H1 (cell line): ENCODE measurements around the gene CFAP61. TPM values are rescaled to one million over a fixed set of nuclear protein-coding genes. Genes with fewer than 3 reads are reported as not detected.

ENCODE experiments used
- CTCF ChIA-PET: fragments of 300-600 bp; sonication (Branson Sonifier 250); formaldehyde crosslinking; loops from one replicate; lab custom pipeline; 2021; ENCODE audit not compliant: partially characterized antibody; lab: Charles Lee
- POLR2A ChIA-PET: fragments of 300-600 bp; sonication (Branson Sonifier 250); formaldehyde crosslinking; loops from one replicate; lab custom pipeline; 2021; ENCODE audit warnings: inconsistent platforms; ENCODE audit not compliant: partially characterized antibody; lab: Charles Lee
- DNase-seq, 2 experiments: peaks; one replicate each; pipeline versions ENCODE4 v3.0.0 to v3.0.0-alpha.2; 2010 to 2022; ENCODE audit warnings: low spot score in 2 of 2, low read depth in 1 of 2, mixed read lengths in 1 of 2
- FAIRE-seq: peaks from 2 replicates; lab custom pipeline; 2011; peaks lifted over from hg19 to GRCh38; lab: Jason Lieb, UNC
- H2AFZ ChIP-seq: 2 replicates; pipeline ENCODE4 v1.8.1; 2012; ENCODE audit warnings: low read length, inconsistent platforms
- H2AK5ac ChIP-seq: 2 replicates; pipeline ENCODE4 v1.6.1; 2013; ENCODE audit warnings: low read depth, low read length
- H2BK120ac ChIP-seq: replicated peaks from 2 replicates; pipeline ENCODE3; 2013; ENCODE audit warnings: low read depth, low read length, inconsistent platforms
- H2BK12ac ChIP-seq: 2 replicates; pipeline ENCODE4 v1.6.1; 2013; ENCODE audit warnings: low read depth, low read length
- H2BK15ac ChIP-seq: 2 replicates; pipeline ENCODE4 v1.6.1; 2013; ENCODE audit warnings: low read length
- H2BK20ac ChIP-seq: 2 replicates; pipeline ENCODE4 v1.6.1; 2013; ENCODE audit warnings: low read length
- H2BK5ac ChIP-seq: 2 replicates; pipeline ENCODE4 v1.6.1; 2013; ENCODE audit warnings: low read depth, low read length
- H3K14ac ChIP-seq: 2 replicates; pipeline ENCODE4 v1.6.1; 2013; ENCODE audit warnings: inconsistent platforms; ENCODE audit not compliant: insufficient read length
- H3K18ac ChIP-seq: 2 replicates; pipeline ENCODE4 v1.6.1; 2013; ENCODE audit warnings: low read length; ENCODE audit errors: extremely low read depth
- H3K23ac ChIP-seq: 2 replicates; pipeline ENCODE4 v1.6.1; 2013; ENCODE audit warnings: inconsistent platforms; ENCODE audit not compliant: insufficient read length
- H3K23me2 ChIP-seq: 2 replicates; pipeline ENCODE4 v1.6.1; 2013; ENCODE audit warnings: low read depth, low read length
- H3K27ac ChIP-seq: 2 replicates; pipeline ENCODE4 v1.6.1; 2011; ENCODE audit warnings: low read depth, low read length, inconsistent platforms
- H3K27me3 ChIP-seq, 4 experiments: replicated peaks in 1 of 4; 1 replicate in 1 of 4; 2 replicates in 3 of 4; pipeline versions ENCODE4 v1.6.1 to v1.8.1; 2011 to 2013; ENCODE audit warnings: low read length in 3 of 4, mild to moderate bottlenecking in 3 of 4, inconsistent platforms in 2 of 4, mixed read lengths in 2 of 4, moderate library complexity in 1 of 4; ENCODE audit not compliant: control insufficient read depth in 3 of 4, insufficient read depth in 3 of 4; ENCODE audit errors: extremely low read depth in 1 of 4
- H3K36me3 ChIP-seq, 4 experiments: 2 replicates each; pipeline versions ENCODE4 v1.6.1 to v1.8.1; 2011 to 2013; ENCODE audit warnings: mild to moderate bottlenecking in 4 of 4, low read length in 3 of 4, moderate library complexity in 2 of 4, control low read depth in 1 of 4, inconsistent platforms in 1 of 4; ENCODE audit not compliant: insufficient read depth in 4 of 4, control insufficient read depth in 2 of 4
- H3K4ac ChIP-seq: replicated peaks from 2 replicates; pipeline ENCODE3; 2013; ENCODE audit warnings: low read length, low read depth, mixed read lengths, inconsistent platforms; ENCODE audit not compliant: insufficient read length
- H3K4me1 ChIP-seq, 4 experiments: replicated peaks in 1 of 4; 1 replicate in 1 of 4; 2 replicates in 3 of 4; pipeline versions ENCODE4 v1.6.1 to v1.8.1; 2011 to 2013; ENCODE audit warnings: low read length in 3 of 4, inconsistent platforms in 2 of 4, mixed read lengths in 1 of 4; ENCODE audit not compliant: insufficient read depth in 4 of 4, control insufficient read depth in 3 of 4
- H3K4me2 ChIP-seq, 2 experiments: 2 replicates each; pipeline versions ENCODE4 v1.6.1 to v1.8.1; 2011 to 2013; ENCODE audit warnings: low read depth in 2 of 2, low read length in 2 of 2, control low read depth in 1 of 2, inconsistent platforms in 1 of 2, mild to moderate bottlenecking in 1 of 2; ENCODE audit not compliant: insufficient read depth in 1 of 2
- H3K4me3 ChIP-seq, 4 experiments: fragments of 200-600, 300-600 bp in 1 of 4; sonication (generic), shearing (Covaris generic), sonication (Bioruptor Twin) in 1 of 4; 2 replicates each; pipeline versions ENCODE4 v1.5.1 to v1.8.1; 2011 to 2016; ENCODE audit warnings: low read length in 4 of 4, low read depth in 3 of 4, control low read depth in 2 of 4, inconsistent platforms in 2 of 4, mild to moderate bottlenecking in 2 of 4, mixed read lengths in 1 of 4, moderate library complexity in 1 of 4; ENCODE audit not compliant: insufficient read depth in 2 of 4; ENCODE audit errors: extremely low read depth in 1 of 4
- H3K56ac ChIP-seq: replicated peaks from 2 replicates; pipeline ENCODE3; 2013; ENCODE audit warnings: low read depth, mild to moderate bottlenecking, mixed read lengths, low read length, inconsistent platforms; ENCODE audit not compliant: insufficient read length
- H3K79me1 ChIP-seq: 2 replicates; pipeline ENCODE4 v1.6.1; 2013; ENCODE audit warnings: low read depth, low read length, control low read depth
- H3K79me2 ChIP-seq, 2 experiments: 2 replicates each; pipeline versions ENCODE4 v1.6.1 to v1.8.1; 2012 to 2013; ENCODE audit warnings: low read length in 2 of 2, mild to moderate bottlenecking in 2 of 2, inconsistent platforms in 1 of 2; ENCODE audit not compliant: insufficient read depth in 2 of 2, control insufficient read depth in 1 of 2
- H3K9ac ChIP-seq, 4 experiments: replicated peaks in 1 of 4; 1 replicate in 1 of 4; 2 replicates in 3 of 4; pipeline versions ENCODE4 v1.6.1 to v1.8.1; 2011 to 2013; ENCODE audit warnings: low read depth in 3 of 4, low read length in 3 of 4, control low read depth in 2 of 4, mild to moderate bottlenecking in 2 of 4, moderate library complexity in 2 of 4, inconsistent platforms in 1 of 4; ENCODE audit errors: extremely low read depth in 1 of 4
- H3K9me3 ChIP-seq, 2 experiments: 2 replicates each; pipeline versions ENCODE4 v1.6.1 to v1.8.1; 2012 to 2013; ENCODE audit warnings: mild to moderate bottlenecking in 2 of 2, moderate library complexity in 2 of 2, control low read depth in 1 of 2, inconsistent platforms in 1 of 2, low read depth in 1 of 2, low read length in 1 of 2, mixed read lengths in 1 of 2; ENCODE audit not compliant: insufficient read depth in 2 of 2
- H4K20me1 ChIP-seq, 2 experiments: replicated peaks in 1 of 2; 2 replicates each; pipeline versions ENCODE3 to v1.8.1; 2011 to 2013; ENCODE audit warnings: inconsistent platforms in 2 of 2, low read length in 2 of 2, mild to moderate bottlenecking in 1 of 2; ENCODE audit not compliant: insufficient read depth in 2 of 2, control insufficient read depth in 1 of 2
- H4K5ac ChIP-seq: 2 replicates; pipeline ENCODE4 v1.6.1; 2013; ENCODE audit warnings: low read length, low read depth, mixed read lengths, inconsistent platforms; ENCODE audit not compliant: insufficient read length
- H4K8ac ChIP-seq: 2 replicates; pipeline ENCODE4 v1.8.0; 2013; ENCODE audit warnings: mild to moderate bottlenecking, moderate library complexity, low read length, inconsistent platforms; ENCODE audit not compliant: insufficient read depth; ENCODE audit errors: extremely low read depth
- H4K91ac ChIP-seq: replicated peaks from 2 replicates; pipeline ENCODE3; 2013; ENCODE audit warnings: low read length, mixed read lengths, inconsistent platforms; ENCODE audit not compliant: insufficient read length
- BACH1 ChIP-seq: IDR thresholded peaks from 2 replicates; pipeline ENCODE4 v1.6.1; 2012; ENCODE audit warnings: low read length, improper control_type of control experiment
- CHD1 ChIP-seq: IDR thresholded peaks from 2 replicates; pipeline ENCODE4 v1.6.1; 2012; ENCODE audit warnings: low read depth, low read length, improper control_type of control experiment
- CHD2 ChIP-seq: IDR thresholded peaks from 2 replicates; pipeline ENCODE4 v1.6.1; 2012; ENCODE audit warnings: low read length, improper control_type of control experiment
- EP300 ChIP-seq, 2 experiments: IDR thresholded peaks; 1 replicate in 1 of 2; 2 replicates in 1 of 2; pipeline ENCODE4 v1.6.1; 2011 to 2012; ENCODE audit warnings: low read depth in 2 of 2, low read length in 2 of 2, mild to moderate bottlenecking in 2 of 2, borderline replicate concordance in 1 of 2, inconsistent platforms in 1 of 2, moderate library complexity in 1 of 2
- EZH2 ChIP-seq: fragments of 200-600 bp; sonication (generic); IDR thresholded peaks from 2 replicates; pipeline ENCODE4 v1.7.1; 2012; ENCODE audit warnings: low read depth, mild to moderate bottlenecking, moderate library complexity, low read length, inconsistent platforms; ENCODE audit not compliant: severe bottlenecking
- GABPA ChIP-seq: IDR thresholded peaks from 2 replicates; pipeline ENCODE4 v1.6.1; 2011; ENCODE audit warnings: mild to moderate bottlenecking, low read length, moderate library complexity, borderline replicate concordance; ENCODE audit not compliant: insufficient read depth
- HDAC2 ChIP-seq, 2 experiments: fragments of 300-600 bp in 1 of 2; sonication (generic) in 1 of 2; IDR thresholded peaks; 2 replicates each; pipeline ENCODE4 v1.6.1; 2011 to 2012; ENCODE audit warnings: low read depth in 2 of 2, low read length in 2 of 2, mild to moderate bottlenecking in 2 of 2, moderate library complexity in 2 of 2, borderline replicate concordance in 1 of 2, inconsistent platforms in 1 of 2
- HDAC6 ChIP-seq: IDR thresholded peaks from one replicate; pipeline ENCODE4 v1.7.1; 2012; ENCODE audit warnings: low read depth, mild to moderate bottlenecking, inconsistent platforms, low read length, moderate library complexity
- JUND ChIP-seq: IDR thresholded peaks from 2 replicates; pipeline ENCODE4 v1.6.1; 2011; ENCODE audit warnings: mild to moderate bottlenecking, improper control_type of control experiment, low read length
- NANOG ChIP-seq: IDR thresholded peaks from 2 replicates; pipeline ENCODE4 v1.6.1; 2011; ENCODE audit warnings: low read length, low read depth, mild to moderate bottlenecking, inconsistent platforms; ENCODE audit not compliant: insufficient read depth, poor library complexity, severe bottlenecking
- SRF ChIP-seq: IDR thresholded peaks from 2 replicates; pipeline ENCODE4 v1.6.1; 2011; ENCODE audit warnings: mild to moderate bottlenecking, low read depth, low read length, moderate library complexity
- TBP ChIP-seq: IDR thresholded peaks from 2 replicates; pipeline ENCODE4 v1.6.1; 2011; ENCODE audit warnings: low read depth, low read length, improper control_type of control experiment
- TEAD4 ChIP-seq: IDR thresholded peaks from 2 replicates; pipeline ENCODE4 v1.6.1; 2012; ENCODE audit warnings: low read depth, low read length, inconsistent platforms, mixed read lengths
- WGBS, 2 experiments: shearing (Covaris generic) in 1 of 2; methylation state at CpG; one replicate each; pipeline versions ENCODE4 v1.1.6 to v1.1.7; 2013 to 2015; ENCODE audit warnings: low lambda C conversion rate in 2 of 2, mixed read lengths in 2 of 2, inconsistent platforms in 1 of 2, low coverage in 1 of 2, missing lambda C conversion rate in 1 of 2; ENCODE audit not compliant: insufficient replicate concordance in 2 of 2, insufficient coverage in 1 of 2, insufficient read length in 1 of 2; ENCODE audit errors: extremely low coverage in 1 of 2, missing lambda C conversion rate in 1 of 2; 5-methylcytosine and 5-hydroxymethylcytosine counted together
- polyA plus RNA-seq, 7 experiments: library from polyadenylated mRNA; depleted of rRNA in 3 of 7; stranded (reverse) in 5 of 7; unstranded in 2 of 7; fragments of >200 nt in 5 of 7; fragments of 200-250 nt in 2 of 7; gene quantifications; 1 replicate in 5 of 7; 2 replicates in 1 of 7; 4 replicates in 1 of 7; pipeline versions ENCODE4 v1.2.1 to v1.2.3, GENCODE V29; 2011 to 2013; ENCODE audit warnings: missing spikeins in 2 of 7, mixed read lengths in 2 of 7
- total RNA-seq: library from RNA; stranded (reverse); fragmentation: NEBNext Ultra II Directional; extraction: Animal tissue kit (Norgen Biotek cat#: 25700); gene quantifications from 2 replicates; pipeline ENCODE4 v1.2.1, GENCODE V29; 2021
- TF ChIP-seq, protein P1 (sequence below): IDR thresholded peaks from 2 replicates; pipeline ENCODE4 v1.6.1; 2011; ENCODE audit warnings: low read depth, mild to moderate bottlenecking, low read length; ENCODE audit not compliant: insufficient read depth

Gene CFAP61
- total and polyA plus RNA-seq, 2 of the 8 experiments (the other 6 are each of a cell fraction or from before 2014, with no cell fraction given) = 0.29 to 0.61 TPM

DNA sequence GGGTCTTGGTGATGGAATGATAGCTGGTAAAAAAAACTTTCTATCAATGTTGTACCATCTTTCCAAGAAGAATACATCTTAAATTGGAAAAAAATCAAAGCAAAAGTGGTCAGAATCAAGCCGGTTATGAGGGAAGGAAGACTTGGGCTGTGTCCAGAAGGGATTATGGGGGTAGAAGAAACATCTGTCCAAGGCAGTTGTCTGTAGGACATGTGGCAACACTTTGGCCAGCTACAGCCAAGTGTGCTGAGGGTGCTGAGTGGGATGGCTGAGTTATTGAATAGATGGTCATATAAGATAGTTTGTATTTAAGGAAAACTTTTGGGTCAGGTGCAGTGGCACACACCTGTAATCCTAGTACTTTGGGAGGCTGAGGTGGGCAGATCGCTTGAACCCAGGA lies 354.0 kb downstream of the CFAP61 start:
- H3K9ac ChIP-seq = no peak overlapping the region
- no peaks in the 10 kb centered on the region for H3K79me2 ChIP-seq
- no peak overlapping the region for H4K5ac ChIP-seq
- no peak overlapping the region for H3K4ac ChIP-seq
- no peaks in the 10 kb centered on the region for H4K20me1 ChIP-seq
- no peak overlapping the region for H3K4me3 ChIP-seq
- 89% methylated on average over 2 of the region's 2 CpGs; no CpG with 5 or more reads in 1 of the 2 experiments for WGBS, 2 experiments
- no peak overlapping the region for H2AK5ac ChIP-seq
- no peak overlapping the region for H4K91ac ChIP-seq
- DNase-seq (no peak), FAIRE-seq (no peak)
- H3K4me1 ChIP-seq = peaks cover 0 to 10% (median 6%) of the 10 kb centered on the region in 4 experiments; a peak in 3 of 7 replicates
- H3K27me3 ChIP-seq = no peaks in the 10 kb centered on the region
- CTCF ChIA-PET = interaction anchor here (0.6 to 3.3 kb wide), 10 partner anchors 11 to 322 kb away, joined by 3 to 17 read pairs (median 5); no protein-coding TSS in a partner anchor
- H3K4me2 ChIP-seq = no peak overlapping the region
- no peak overlapping the region for H2AFZ ChIP-seq
- no peak overlapping the region for H3K14ac ChIP-seq
- no peak overlapping the region for H2BK120ac ChIP-seq
- no peak overlapping the region; the same call in 1 of the 2 replicates for H2BK20ac ChIP-seq
- no peaks in the 10 kb centered on the region for H3K23me2 ChIP-seq
- H3K18ac ChIP-seq = no peak overlapping the region
- H2BK12ac ChIP-seq = no peak overlapping the region
- no peak overlapping the region for H2BK5ac ChIP-seq
- H3K36me3 ChIP-seq = no peaks in the 10 kb centered on the region
- H2BK15ac ChIP-seq = no peak overlapping the region
- H4K8ac ChIP-seq = no peak overlapping the region
- H3K27ac ChIP-seq = no peak overlapping the region
- no peaks in the 10 kb centered on the region for H3K9me3 ChIP-seq
- H3K56ac ChIP-seq = no peak overlapping the region
- POLR2A ChIA-PET = no interaction called here
- H3K79me1 ChIP-seq = no peaks in the 10 kb centered on the region
- H3K23ac ChIP-seq = no peak overlapping the region
- no peak for TF ChIP-seq GABPA
- TF ChIP-seq EP300 (IDR thresholded peaks at IDR 0.05; ENCODE audit: borderline replicate concordance in 1 of 2, low read depth in 2 of 2, low read length in 2 of 2) = no peak
- no peak for TF ChIP-seq JUND
- no peak for TF ChIP-seq SRF
- no peak for TF ChIP-seq HDAC2 (IDR thresholded peaks at IDR 0.05; ENCODE audit: borderline replicate concordance in 1 of 2, low read depth in 2 of 2, low read length in 2 of 2)
- no peak for TF ChIP-seq CHD2
- TF ChIP-seq BACH1 = no peak
- TF ChIP-seq NANOG = no peak
- no peak for TF ChIP-seq CHD1
- no peak for TF ChIP-seq TEAD4
- TF ChIP-seq EZH2 = no peak
- TF ChIP-seq, protein P1, sequence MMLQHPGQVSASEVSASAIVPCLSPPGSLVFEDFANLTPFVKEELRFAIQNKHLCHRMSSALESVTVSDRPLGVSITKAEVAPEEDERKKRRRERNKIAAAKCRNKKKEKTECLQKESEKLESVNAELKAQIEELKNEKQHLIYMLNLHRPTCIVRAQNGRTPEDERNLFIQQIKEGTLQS = no peak
- TF ChIP-seq HDAC6 = no peak
- no peak for TF ChIP-seq TBP
